ENCODE data around the gene SAA2.

- TF ChIP-seq CTCF (conservative IDR thresholded peaks at IDR 0.05; ENCODE audit: low read depth, low read length) (no peak), EZH2 (IDR thresholded peaks at IDR 0.05; ENCODE audit: borderline replicate concordance, low read depth, low read length, poor library complexity, severe bottlenecking) (no peak)
Observed at GRCh38 chr11:18282626-18283025, 34.2 kb upstream of the SAA2 start.

Data from A673 (cell line).